HUES64 (cell line): ENCODE measurements around the gene KRTAP3-1. TPM values are rescaled to one million over a fixed set of nuclear protein-coding genes. Genes with fewer than 3 reads are reported as not detected.
"Not testable (repeated sequence)": the region's sequence is repeated elsewhere in the genome, so short reads cannot be mapped to it uniquely, and the experiment has no call there.

Experiments
- H3K27ac ChIP-seq: 2 replicates; pipeline ENCODE4 v1.7.0; 2013; ENCODE audit warnings: low read depth, low read length, inconsistent platforms
- H3K27me3 ChIP-seq: 2 replicates; pipeline ENCODE4 v1.6.1; 2013; ENCODE audit warnings: mild to moderate bottlenecking, low read length; ENCODE audit not compliant: insufficient read depth
- H3K36me3 ChIP-seq: 2 replicates; pipeline ENCODE4 v1.6.1; 2013; ENCODE audit warnings: mild to moderate bottlenecking, low read length; ENCODE audit not compliant: insufficient read depth
- H3K4me1 ChIP-seq: 2 replicates; pipeline ENCODE4 v1.6.1; 2013; ENCODE audit warnings: mild to moderate bottlenecking, low read length, moderate library complexity; ENCODE audit not compliant: insufficient read depth
- H3K4me3 ChIP-seq: 2 replicates; pipeline ENCODE4 v1.5.1; 2013; ENCODE audit warnings: mild to moderate bottlenecking, low read length, moderate library complexity
- H3K9ac ChIP-seq: 2 replicates; pipeline ENCODE4 v1.6.1; 2013; ENCODE audit warnings: mild to moderate bottlenecking, low read depth, low read length
- H3K9me3 ChIP-seq: 2 replicates; pipeline ENCODE4 v1.6.1; 2013; ENCODE audit warnings: low read depth, low read length; ENCODE audit not compliant: insufficient read depth
- whole genome bisulfite sequencing: fragments of 150-250, 120-280 bp; methylation state at CpG from one replicate; pipeline ENCODE4 v1.1.7; 2013; ENCODE audit warnings: missing lambda C conversion rate; 5-methylcytosine and 5-hydroxymethylcytosine counted together
- polyA plus RNA-seq, 2 experiments: library from polyadenylated mRNA; stranded (reverse); fragments of 50-300 nt; gene quantifications; one replicate each; pipeline ENCODE4 v1.2.3, GENCODE V29; 2013

Gene KRTAP3-1
- not detected for polyA plus RNA-seq (2013, experiment 1 of 2)
- not detected for polyA plus RNA-seq (2013, experiment 2 of 2)

GRCh38 chr17:41008811-41009210, at the start of gene KRTAP3-1:
Gene KRTAP3-1 (minus strand): TSS chr17:41009128. CDS start chr17:41009074, 54 bp downstream.
- Histone ChIP-seq H3K4me1 (peaks cover 17% of the 10 kb centered on the region), H3K27me3 (no peaks in the 10 kb centered on the region), H3K4me3 (no peak within 1 kb of the TSS), H3K9ac (no peak within 1 kb of the TSS), H3K36me3 (no peaks in the 10 kb centered on the region), H3K9me3 (no peaks in the 10 kb centered on the region), H3K27ac (no peak within 1 kb of the TSS; the same call in 1 of the 2 replicates)
- 82% methylated on average over 6 of the region's 8 CpGs for WGBS

- H3K27ac ChIP-seq = no peak overlapping the region
- no CpG with 5 or more reads among the region's 1 CpG for WGBS
- H3K4me1 ChIP-seq = peaks cover 7% of the 10 kb centered on the region; the same call in 1 of the 2 replicates
- H3K4me3 ChIP-seq = no peak overlapping the region
- H3K9me3 ChIP-seq = 0 out of 2 replicates have a peak, but pooled peaks cover 4% of the 10 kb centered on the region
- H3K27me3 ChIP-seq = no peaks in the 10 kb centered on the region
- no peaks in the 10 kb centered on the region for H3K36me3 ChIP-seq
- H3K9ac ChIP-seq = no peak overlapping the region
Measured at GRCh38 chr17:41057547-41057946, 48.6 kb upstream of the KRTAP3-1 start.

GRCh38 chr17:41055130-41055529, 46.2 kb upstream of the KRTAP3-1 start, which contains the start of gene KRTAP2-2:
Gene KRTAP2-2 (minus strand): TSS chr17:41055230. CDS start chr17:41055211, 19 bp downstream.
- H3K9me3 ChIP-seq, H3K4me3 ChIP-seq, H3K27me3 ChIP-seq, H3K4me1 ChIP-seq, H3K36me3 ChIP-seq, H3K27ac ChIP-seq, H3K9ac ChIP-seq: not testable (repeated sequence)
- WGBS = no CpG with 5 or more reads among the region's 6 CpGs

GRCh38 chr17:41054556-41054955, 45.6 kb upstream of the KRTAP3-1 start:
- H3K27me3 ChIP-seq, H3K4me1 ChIP-seq, H3K9ac ChIP-seq, H3K9me3 ChIP-seq, H3K4me3 ChIP-seq, H3K36me3 ChIP-seq, H3K27ac ChIP-seq: not testable (repeated sequence)
- WGBS = 91% methylated on average over 9 of the region's 9 CpGs

GRCh38 chr17:41054025-41054424, 45.1 kb upstream of the KRTAP3-1 start:
- WGBS = 94% methylated on average over 4 of the region's 4 CpGs
- Histone ChIP-seq H3K4me1 (peaks cover 2% of the 10 kb centered on the region; the same call in 1 of the 2 replicates), H3K36me3 (no peaks in the 10 kb centered on the region), H3K27ac (no peak overlapping the region), H3K9ac (no peak overlapping the region), H3K4me3 (no peak overlapping the region), H3K27me3 (no peaks in the 10 kb centered on the region), H3K9me3 (0 out of 2 replicates have a peak, but pooled peaks cover 4% of the 10 kb centered on the region)

GRCh38 chr17:41052566-41052965, 43.6 kb upstream of the KRTAP3-1 start:
- peaks cover 6% of the 10 kb centered on the region; the same call in 1 of the 2 replicates for H3K4me1 ChIP-seq
- 0 out of 2 replicates have a peak, but pooled peaks cover 3% of the 10 kb centered on the region for H3K9me3 ChIP-seq
- H3K9ac ChIP-seq = no peak overlapping the region
- no peak overlapping the region for H3K27ac ChIP-seq
- no peak overlapping the region for H3K4me3 ChIP-seq
- H3K27me3 ChIP-seq = no peaks in the 10 kb centered on the region
- no peaks in the 10 kb centered on the region for H3K36me3 ChIP-seq

GRCh38 chr17:41049110-41049509, 40.2 kb upstream of the KRTAP3-1 start:
- Histone ChIP-seq H3K36me3 (no peaks in the 10 kb centered on the region), H3K9me3 (no peaks in the 10 kb centered on the region), H3K27me3 (no peaks in the 10 kb centered on the region), H3K9ac (no peak overlapping the region), H3K27ac (no peak overlapping the region), H3K4me3 (no peak overlapping the region), H3K4me1 (peaks cover 6% of the 10 kb centered on the region; the same call in 1 of the 2 replicates)
- 79% methylated on average over 2 of the region's 2 CpGs for WGBS

- H3K9ac ChIP-seq = no peak overlapping the region
- WGBS = 84% methylated on average over 7 of the region's 7 CpGs
- H3K27me3 ChIP-seq = no peaks in the 10 kb centered on the region
- H3K27ac ChIP-seq = no peak overlapping the region
- no peaks in the 10 kb centered on the region for H3K9me3 ChIP-seq
- no peaks in the 10 kb centered on the region for H3K36me3 ChIP-seq
- H3K4me3 ChIP-seq = no peak overlapping the region
- peaks cover 6% of the 10 kb centered on the region; the same call in 1 of the 2 replicates for H3K4me1 ChIP-seq
Measured at GRCh38 chr17:41048441-41048840, 39.5 kb upstream of the KRTAP3-1 start.

- H3K27ac ChIP-seq, H3K9ac ChIP-seq, H3K4me3 ChIP-seq, H3K36me3 ChIP-seq, H3K4me1 ChIP-seq, H3K27me3 ChIP-seq, H3K9me3 ChIP-seq: not testable (repeated sequence)
- WGBS = 75% methylated on average over 5 of the region's 33 CpGs
Measured at GRCh38 chr17:41046735-41047465, 38.0 kb upstream of the KRTAP3-1 start, which contains the start of gene KRTAP2-1. Gene KRTAP2-1 (minus strand): TSS chr17:41047316. CDS start chr17:41047267, 49 bp downstream.

- no peaks in the 10 kb centered on the region for H3K27me3 ChIP-seq
- H3K9ac ChIP-seq = no peak overlapping the region
- H3K9me3 ChIP-seq = no peaks in the 10 kb centered on the region
- no peaks in the 10 kb centered on the region for H3K36me3 ChIP-seq
- no peak overlapping the region for H3K4me3 ChIP-seq
- H3K27ac ChIP-seq = no peak overlapping the region
- WGBS = 100% methylated on average over 1 of the region's 1 CpG
- H3K4me1 ChIP-seq = peaks cover 16% of the 10 kb centered on the region
Measured at GRCh38 chr17:41042953-41043352, 34.0 kb upstream of the KRTAP3-1 start.

GRCh38 chr17:41040783-41041571, 32.0 kb upstream of the KRTAP3-1 start, which contains the start of gene KRTAP1-1:
Gene KRTAP1-1 (minus strand): TSS chr17:41041450. CDS start chr17:41041397, 53 bp downstream.
- not testable (repeated sequence) for H3K9me3 ChIP-seq, H3K27ac ChIP-seq, H3K4me3 ChIP-seq, H3K36me3 ChIP-seq, H3K9ac ChIP-seq, H3K27me3 ChIP-seq
- WGBS = 92% methylated on average over 11 of the region's 14 CpGs
- peaks cover 23% of the 10 kb centered on the region for H3K4me1 ChIP-seq
